LoVo (cell line): ENCODE results near the gene OR9G1.
"Not testable (repeated sequence)": the region's sequence is repeated elsewhere in the genome, so short reads cannot be mapped to it uniquely, and the experiment has no call there.

Source experiments
- DNase-seq: peaks from one replicate; pipeline ENCODE4 v3.0.0-alpha.2; 2016; ENCODE audit warnings: low spot score

The OR9G1 gene, protein sequence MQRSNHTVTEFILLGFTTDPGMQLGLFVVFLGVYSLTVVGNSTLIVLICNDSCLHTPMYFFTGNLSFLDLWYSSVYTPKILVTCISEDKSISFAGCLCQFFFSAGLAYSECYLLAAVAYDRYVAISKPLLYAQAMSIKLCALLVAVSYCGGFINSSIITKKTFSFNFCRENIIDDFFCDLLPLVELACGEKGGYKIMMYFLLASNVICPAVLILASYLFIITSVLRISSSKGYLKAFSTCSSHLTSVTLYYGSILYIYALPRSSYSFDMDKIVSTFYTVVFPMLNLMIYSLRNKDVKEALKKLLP

DNA sequence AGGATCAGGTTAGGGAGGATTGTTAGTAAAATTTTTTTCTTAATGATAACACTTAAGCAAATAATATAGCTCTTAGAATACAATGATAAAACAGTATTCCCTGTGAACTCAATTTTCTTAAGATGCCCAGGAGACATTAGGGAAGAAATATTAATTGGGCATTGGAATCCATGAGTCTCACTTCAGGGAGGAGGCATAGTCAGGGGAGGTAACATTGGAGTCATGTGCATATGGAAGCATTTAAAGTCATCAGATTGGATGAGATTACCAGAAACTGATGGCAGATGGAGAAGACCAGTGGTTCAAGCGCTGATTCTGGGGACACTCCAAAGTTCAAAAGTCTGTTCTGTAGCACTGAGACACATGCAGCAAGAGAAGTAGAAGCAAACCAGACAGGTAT, at the start of gene OR9G1:
OR9G1 (plus strand) TSS at position 301 of the 400 bp plus-strand sequence. CDS start 1,293 bp downstream, outside the sequence.
- no peak for DNase-seq

DNA sequence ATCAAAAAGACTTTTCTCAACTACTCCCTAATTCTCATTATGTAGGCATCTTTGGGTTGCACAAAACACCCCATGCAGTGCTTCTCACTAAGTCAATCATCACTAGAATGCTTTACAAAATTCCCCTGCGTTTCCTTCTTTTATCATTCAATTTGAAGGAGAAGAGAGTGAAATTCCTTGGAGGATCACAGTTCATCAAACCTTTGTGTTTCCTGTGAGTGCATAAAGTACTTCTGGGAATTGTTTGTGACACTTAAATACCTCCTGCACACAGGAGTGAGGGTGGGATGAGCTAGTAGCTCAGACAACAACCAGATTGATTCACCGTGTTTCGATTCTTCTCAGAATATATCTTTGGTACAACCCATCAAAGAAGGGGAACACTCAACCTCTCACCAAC, 39.1 kb upstream of the OR9G1 start:
- DNase-seq: no peak

DNA sequence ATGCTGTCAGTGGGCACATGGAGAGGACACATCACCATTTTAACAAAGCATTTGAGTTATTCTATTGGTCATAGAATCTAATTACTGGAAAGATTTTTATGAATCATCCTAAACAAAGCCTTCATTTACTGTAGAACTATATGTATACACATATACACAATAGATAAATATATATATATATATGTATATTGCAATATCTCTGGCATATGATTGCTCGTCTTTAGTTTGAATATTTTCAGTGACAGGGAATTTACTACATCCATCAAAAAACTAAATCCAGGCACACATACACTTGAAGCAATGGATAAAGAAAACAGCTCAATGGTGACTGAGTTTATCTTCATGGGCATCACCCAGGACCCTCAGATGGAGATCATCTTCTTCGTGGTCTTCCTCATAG, 35.5 kb upstream of the OR9G1 start, which contains the start of gene OR5AR1:
OR5AR1 (plus strand) TSS at position 301 of the 400 bp plus-strand sequence; CDS start at position 301, 0 bp downstream.
- DNase-seq: no peak

DNA sequence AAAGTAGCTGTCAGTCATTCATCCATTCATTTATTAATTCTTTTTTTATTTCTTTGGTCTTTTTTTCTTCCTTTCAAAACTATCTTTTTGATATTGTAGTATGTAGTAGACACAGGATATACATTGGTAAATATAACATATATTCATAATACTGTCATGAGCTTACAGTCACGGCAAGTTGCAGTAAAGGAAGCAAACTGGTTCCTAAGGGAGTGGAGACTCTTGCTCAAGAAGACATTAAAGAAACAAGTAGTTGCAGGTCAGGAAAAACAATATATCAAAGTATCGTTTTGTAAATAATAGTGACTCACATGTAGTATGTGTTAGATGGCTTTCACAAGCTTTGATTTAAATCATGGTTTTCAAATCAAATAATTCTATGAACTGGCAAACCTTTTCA, 27.9 kb upstream of the OR9G1 start:
- no peak for DNase-seq

DNA sequence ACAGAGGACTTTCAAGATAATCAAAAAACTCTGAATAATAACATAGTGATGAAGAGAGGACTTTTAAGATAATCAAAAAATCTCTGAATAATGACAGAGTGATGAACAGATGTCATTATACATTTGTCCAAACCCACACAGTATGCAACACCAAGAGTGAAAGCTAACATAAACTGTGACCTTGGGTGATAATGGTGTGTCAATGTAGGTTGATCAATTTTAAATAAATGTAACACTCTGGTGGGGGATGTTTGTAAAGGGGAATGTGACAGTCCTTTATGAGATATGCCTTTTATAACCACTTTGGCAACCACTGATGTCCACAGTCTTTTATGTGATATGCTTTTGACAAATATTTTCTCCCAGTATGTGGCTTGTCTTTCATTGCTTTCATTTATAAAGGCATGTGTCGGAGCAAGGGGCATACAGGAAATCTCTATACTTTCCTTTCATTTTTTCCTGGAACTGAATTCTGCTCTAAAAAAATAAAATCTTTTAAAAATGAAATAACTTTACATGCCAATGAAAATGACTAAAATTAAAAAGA, 10.3 kb upstream of the OR9G1 start:
- no peak for DNase-seq

DNA sequence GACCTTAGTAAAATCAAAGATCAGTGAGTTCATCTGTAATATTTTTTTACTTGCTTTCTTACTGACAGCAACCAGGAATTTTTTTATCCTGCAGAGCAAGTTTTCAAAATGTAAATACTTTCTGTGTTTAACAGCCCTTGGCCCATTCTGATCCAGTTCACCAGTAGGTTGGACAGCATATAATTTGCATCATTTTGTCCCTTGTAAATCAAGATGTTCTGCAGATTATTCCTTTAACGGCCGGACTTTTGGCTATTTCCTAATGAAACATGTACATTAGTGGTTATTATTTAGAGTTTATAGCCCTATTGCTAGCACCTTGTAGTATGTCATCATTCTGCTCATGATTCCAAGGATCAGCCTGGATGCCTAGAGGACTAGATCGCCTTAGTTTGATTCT, 7.7 kb upstream of the OR9G1 start:
- DNase-seq: not testable (repeated sequence)

DNA sequence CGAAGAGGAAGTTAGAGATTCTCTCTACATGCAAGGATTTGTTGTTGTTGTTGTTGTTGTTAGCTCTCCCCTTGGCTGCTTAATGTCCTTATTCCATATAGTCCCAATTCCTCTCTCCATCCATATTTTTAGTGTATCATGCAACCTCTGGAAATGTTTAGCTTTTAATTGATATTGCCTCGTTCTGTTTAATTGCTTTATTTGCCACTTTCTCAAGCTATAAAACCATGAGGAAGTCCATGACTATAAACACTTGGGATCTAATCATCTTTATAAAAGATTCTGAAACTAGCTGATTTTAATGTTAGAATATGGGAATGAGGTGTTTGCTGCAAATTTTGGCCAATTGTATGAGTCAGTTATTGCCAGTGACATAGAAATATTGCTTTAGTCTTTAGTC, 5.5 kb upstream of the OR9G1 start:
- DNase-seq: no peak

DNA sequence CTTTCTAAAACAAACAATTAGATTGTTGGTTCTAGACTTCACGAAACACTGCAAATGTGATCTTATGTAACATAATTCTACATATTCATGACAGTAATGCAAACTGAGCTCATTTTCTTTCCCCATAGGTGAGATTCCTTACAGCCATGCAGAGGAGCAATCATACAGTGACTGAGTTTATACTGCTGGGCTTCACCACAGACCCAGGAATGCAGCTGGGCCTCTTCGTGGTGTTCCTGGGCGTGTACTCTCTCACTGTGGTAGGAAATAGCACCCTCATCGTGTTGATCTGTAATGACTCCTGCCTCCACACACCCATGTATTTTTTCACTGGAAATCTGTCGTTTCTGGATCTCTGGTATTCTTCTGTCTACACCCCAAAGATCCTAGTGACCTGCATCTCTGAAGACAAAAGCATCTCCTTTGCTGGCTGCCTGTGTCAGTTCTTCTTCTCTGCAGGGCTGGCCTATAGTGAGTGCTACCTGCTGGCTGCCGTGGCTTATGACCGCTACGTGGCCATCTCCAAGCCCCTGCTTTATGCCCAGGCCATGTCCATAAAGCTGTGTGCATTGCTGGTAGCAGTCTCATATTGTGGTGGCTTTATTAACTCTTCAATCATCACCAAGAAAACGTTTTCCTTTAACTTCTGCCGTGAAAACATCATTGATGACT, 1.5 kb downstream of the OR9G1 start:
- no peak for DNase-seq

DNA sequence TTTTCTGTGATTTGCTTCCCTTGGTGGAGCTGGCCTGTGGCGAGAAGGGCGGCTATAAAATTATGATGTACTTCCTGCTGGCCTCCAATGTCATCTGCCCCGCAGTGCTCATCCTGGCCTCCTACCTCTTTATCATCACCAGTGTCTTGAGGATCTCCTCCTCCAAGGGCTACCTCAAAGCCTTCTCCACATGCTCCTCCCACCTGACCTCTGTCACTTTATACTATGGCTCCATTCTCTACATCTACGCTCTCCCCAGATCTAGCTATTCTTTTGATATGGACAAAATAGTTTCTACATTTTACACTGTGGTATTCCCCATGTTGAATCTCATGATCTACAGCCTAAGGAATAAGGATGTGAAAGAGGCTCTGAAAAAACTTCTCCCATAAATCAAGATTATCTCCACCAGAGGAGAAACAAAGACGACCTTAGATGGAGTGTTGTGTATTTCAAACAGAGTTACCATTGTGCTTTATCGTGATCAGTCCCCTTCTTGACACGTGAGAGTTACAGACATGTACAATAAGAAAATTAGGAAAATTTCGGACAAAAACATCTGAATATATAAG, 2.1 kb downstream of the OR9G1 start:
- DNase-seq: no peak

DNA sequence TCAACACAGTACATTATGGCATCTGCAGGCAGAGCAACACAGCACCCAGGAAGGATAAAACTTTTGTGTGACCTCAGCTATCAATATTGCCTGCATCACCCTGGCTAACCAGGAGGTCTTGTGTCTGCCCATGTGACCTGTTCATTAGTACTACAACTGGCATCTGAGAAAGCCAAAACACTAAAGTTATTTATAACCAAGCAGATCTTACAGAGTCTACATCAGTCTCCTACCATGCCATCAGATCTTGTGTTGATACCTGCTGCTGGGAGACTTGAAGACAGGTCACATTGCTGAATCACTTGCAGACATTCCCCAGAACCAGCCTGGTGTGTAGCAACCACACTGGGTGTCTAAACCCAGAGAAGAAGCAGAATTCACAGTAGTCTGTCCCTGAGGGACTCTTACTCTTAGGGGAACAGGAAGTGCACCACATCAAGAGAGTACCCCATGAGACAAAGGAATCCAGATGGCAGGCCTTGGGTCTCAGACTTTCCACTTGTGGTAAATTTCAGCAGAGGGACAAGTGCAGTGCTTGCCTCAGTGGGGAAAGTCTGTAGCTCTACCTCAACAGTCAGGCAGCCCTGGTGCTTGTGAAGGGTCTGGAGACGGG, 7.0 kb downstream of the OR9G1 start:
- no peak for DNase-seq

DNA sequence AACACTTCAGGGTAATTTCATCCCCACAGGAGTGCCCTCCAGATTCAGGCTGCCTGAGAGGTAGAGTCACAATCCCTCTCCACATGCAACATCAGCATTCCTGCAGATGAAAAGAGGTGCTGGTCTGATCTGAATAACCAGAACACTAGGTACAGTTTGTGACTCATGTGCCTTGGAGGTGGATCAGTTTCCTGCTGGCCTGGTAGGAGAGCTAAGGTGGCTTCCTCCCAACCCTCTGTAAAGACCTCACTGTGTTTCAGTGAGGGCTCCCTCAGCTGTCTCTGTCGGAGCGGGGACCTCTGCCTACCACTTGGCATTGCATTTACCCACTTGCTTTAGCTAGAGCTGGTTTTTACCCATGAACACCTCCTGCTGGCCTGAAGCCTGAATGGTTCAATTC, 7.6 kb downstream of the OR9G1 start:
- no peak for DNase-seq

DNA sequence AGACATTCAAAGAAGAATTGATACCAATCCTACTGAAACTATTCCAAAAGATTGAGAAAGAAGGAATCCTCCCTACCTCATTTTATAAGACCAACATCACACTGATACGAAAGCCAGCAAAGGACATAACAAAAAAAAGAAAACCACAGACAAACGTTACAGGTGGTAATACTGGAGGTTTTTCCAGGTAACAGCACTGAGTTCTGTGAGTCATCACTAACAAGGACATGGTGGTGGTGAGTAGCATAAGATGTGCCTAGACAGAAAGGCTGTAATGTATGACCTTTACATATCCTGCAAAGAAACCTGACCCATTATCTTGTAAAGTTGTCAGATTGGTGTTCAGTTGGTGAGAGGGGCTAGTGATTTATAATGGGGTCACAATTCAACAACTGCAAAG, 15.3 kb downstream of the OR9G1 start:
- DNase-seq: no peak

DNA sequence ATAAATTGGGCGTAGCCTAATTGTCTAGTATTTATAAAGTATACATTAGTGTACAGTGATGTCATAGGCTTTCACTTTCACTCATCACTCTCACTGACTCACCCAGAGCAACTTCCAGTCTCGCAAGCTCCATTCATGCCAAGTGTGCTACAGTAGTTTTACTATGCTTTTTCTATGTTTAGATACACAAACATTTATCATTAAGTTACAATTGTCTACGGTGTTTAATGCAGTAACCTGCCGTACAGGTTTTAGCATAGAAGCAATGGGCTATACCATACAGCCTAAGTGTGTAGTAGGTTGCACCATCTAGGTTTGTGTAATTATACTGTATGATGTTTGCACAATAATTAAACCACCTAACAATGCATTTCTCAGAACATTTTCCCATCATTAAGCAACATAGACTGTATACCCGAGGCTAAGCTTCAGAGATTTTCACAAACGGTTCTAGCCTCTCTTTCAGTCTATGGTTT, 17.5 kb downstream of the OR9G1 start:
- no peak for DNase-seq

DNA sequence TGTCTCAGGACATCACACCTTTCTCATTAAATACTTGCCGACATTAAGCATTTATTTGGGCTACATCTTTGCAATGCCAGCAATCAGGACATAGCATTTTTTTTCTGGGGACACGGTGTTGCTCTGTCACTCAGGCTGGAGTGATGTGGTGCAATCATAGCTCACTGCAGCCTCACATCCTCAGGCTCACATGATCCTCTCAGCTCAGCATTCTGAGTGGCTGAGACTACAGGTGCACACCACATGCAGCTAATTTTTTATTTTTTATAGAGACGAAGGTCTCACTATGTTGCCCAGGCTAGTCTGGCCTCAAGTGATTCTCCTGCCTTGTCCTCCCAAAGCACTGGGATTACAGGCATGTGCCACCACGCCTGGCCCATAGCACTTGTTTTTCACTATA, 21.6 kb downstream of the OR9G1 start:
- no peak for DNase-seq

DNA sequence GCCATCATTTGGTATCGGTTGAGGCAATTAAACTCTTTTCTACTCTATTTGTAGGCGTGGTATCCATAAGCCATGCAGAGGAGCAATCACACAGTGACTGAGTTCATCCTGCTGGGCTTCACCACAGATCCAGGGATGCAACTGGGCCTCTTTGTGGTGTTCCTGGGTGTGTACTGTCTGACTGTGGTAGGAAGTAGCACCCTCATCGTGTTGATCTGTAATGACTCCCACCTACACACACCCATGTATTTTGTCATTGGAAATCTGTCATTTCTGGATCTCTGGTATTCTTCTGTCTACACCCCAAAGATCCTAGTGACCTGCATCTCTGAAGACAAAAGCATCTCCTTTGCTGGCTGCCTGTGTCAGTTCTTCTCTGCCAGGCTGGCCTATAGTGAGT, 41.2 kb downstream of the OR9G1 start:
- DNase-seq: no peak

DNA sequence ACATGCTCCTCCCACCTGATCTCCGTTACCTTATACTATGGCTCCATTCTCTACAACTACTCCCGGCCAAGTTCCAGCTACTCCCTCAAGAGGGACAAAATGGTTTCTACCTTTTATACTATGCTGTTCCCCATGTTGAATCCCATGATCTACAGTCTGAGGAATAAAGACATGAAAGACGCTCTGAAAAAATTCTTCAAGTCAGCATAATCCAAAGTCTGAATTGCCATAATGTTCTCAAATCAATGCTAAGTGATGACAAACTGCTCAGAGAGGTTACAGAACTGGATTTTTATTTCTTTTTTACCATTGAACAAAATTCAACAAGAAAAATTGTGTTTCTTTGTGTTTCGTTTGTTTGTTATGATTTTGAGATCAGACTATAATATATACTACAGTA, 42.0 kb downstream of the OR9G1 start:
- DNase-seq: no peak

DNA sequence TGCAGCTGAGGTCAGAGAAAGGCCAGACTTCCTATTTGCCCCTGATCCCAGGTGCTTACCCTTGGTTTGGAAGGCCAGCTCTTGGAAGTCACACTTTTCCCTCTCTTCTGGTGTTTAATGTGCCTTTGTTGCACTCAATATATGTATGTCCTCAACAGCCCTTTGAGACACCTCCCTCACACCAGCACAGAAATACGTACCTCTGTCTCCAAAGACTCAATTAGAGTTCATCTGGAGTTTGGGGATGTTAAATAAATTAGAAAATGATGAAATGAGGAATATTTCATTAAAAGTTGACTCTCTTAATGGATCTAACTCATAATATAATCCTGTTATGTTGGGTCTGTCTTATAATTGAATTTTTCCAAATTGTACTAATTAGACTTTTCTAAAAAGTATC, 49.7 kb downstream of the OR9G1 start, which contains the start of gene OR9G4:
OR9G4 (minus strand) TSS at position 101 of the 400 bp plus-strand sequence. CDS start 4,931 bp downstream, outside the sequence.
- DNase-seq: no peak

DNA sequence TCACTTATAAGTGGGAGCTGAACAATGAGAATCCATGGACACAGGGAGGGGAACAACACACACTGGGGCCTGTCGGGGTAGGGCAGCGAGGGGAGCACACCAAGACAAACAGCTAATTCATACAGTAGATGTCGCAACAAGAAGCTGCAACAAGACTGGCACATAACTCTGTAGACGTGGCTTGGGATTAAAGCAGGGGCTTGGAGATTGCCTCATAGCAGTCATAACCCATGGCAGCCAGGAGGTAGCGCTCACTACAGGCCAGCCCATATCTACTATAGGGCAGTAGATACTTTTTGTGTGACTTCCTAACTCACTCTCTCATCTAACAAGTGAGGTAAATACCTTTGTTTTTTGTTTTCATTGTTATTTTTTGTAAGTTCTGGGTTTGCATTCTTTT, 51.3 kb downstream of the OR9G1 start:
- DNase-seq: no peak

DNA sequence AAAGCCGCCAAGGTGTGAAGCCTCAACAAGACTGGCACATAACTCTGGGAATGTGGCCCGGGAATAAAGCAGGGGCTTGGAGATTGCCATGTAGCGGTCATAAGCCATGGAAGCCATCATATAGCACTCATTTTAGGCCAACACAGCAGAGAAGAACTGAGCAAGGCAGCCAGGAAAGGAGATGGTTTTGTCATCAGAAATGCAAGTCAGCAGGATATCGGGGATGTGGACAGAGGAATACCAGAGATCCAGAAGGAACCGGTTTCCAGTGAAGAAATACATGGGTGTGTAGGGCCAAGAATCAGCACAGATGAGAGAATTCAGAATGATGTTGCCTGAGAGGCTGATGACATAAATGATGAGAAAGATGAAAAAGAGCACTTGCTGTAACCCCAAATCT, 52.6 kb downstream of the OR9G1 start:
- no peak for DNase-seq
